AG20443 (cell line): ENCODE results near the gene AP1S3.
"Not testable (repeated sequence)": the region's sequence is repeated elsewhere in the genome, so short reads cannot be mapped to it uniquely, and the experiment has no call there.

Experiments
- DNase-seq: peaks from one replicate; pipeline ENCODE4 v3.0.0; 2012; ENCODE audit warnings: low spot score, mixed read lengths

Gene AP1S3

GRCh38 chr2:223801736-223802135 is 35.6 kb downstream of the AP1S3 start:
- no peak for DNase-seq

- no peak for DNase-seq
These were observed 36.5 kb downstream of the AP1S3 start for GRCh38 chr2:223800908-223801307.

GRCh38 chr2:223797811-223798721 is 39.3 kb downstream of the AP1S3 start:
- peak; percentile 49 for DNase-seq

GRCh38 chr2:223797037-223797436 is 40.3 kb downstream of the AP1S3 start:
- no peak for DNase-seq

- no peak for DNase-seq
These were observed 48.0 kb downstream of the AP1S3 start for GRCh38 chr2:223789423-223789822.

- DNase-seq, result no peak
These were observed 48.6 kb downstream of the AP1S3 start for GRCh38 chr2:223788826-223789225.

- DNase-seq, result not testable (repeated sequence)
These were observed 49.3 kb downstream of the AP1S3 start for GRCh38 chr2:223788106-223788505.

GRCh38 chr2:223787358-223787757 is 50.0 kb downstream of the AP1S3 start:
- DNase-seq, result no peak

GRCh38 chr2:223786943-223787342 is 50.4 kb downstream of the AP1S3 start:
- DNase-seq, result no peak

- DNase-seq, result no peak
These were observed 51.1 kb downstream of the AP1S3 start for GRCh38 chr2:223786236-223786635.

GRCh38 chr2:223784221-223784772 is 53.1 kb downstream of the AP1S3 start:
- DNase-seq, result no peak

- no peak for DNase-seq
These were observed 54.8 kb downstream of the AP1S3 start for GRCh38 chr2:223782629-223783028.

GRCh38 chr2:223781560-223781959 is 55.8 kb downstream of the AP1S3 start:
- DNase-seq, result no peak

GRCh38 chr2:223779877-223780276 is 57.5 kb downstream of the AP1S3 start:
- peak; percentile 65 for DNase-seq

GRCh38 chr2:223774193-223774592 is 63.2 kb downstream of the AP1S3 start:
- no peak for DNase-seq

GRCh38 chr2:223772363-223772762 is 65.0 kb downstream of the AP1S3 start:
- DNase-seq, result no peak

GRCh38 chr2:223771475-223771874 is 65.9 kb downstream of the AP1S3 start:
- DNase-seq, result no peak

GRCh38 chr2:223768179-223768578 is 69.2 kb downstream of the AP1S3 start:
- DNase-seq, result no peak

GRCh38 chr2:223767341-223767740 is 70.0 kb downstream of the AP1S3 start:
- DNase-seq, result no peak

- DNase-seq, result no peak
These were observed 72.1 kb downstream of the AP1S3 start for GRCh38 chr2:223765221-223765785.

- DNase-seq, result no peak
These were observed 72.6 kb downstream of the AP1S3 start for GRCh38 chr2:223764796-223765195.

GRCh38 chr2:223762853-223763252 is 74.5 kb downstream of the AP1S3 start:
- no peak for DNase-seq

- DNase-seq, result not testable (repeated sequence)
These were observed 75.6 kb downstream of the AP1S3 start for GRCh38 chr2:223761746-223762145.
